ENCODE measurements around the gene MACROD1. TPM values are rescaled to one million over a fixed set of nuclear protein-coding genes. Genes with fewer than 3 reads are reported as not detected.
A peak's percentile ranks its signal among the peaks of the same experiment; 100 is the strongest.

MACROD1 gene
- total RNA-seq (10 to 100 TPM in 2 of 5 experiments, 1 to 10 TPM in 3; 5.4 to 12.4 (median 8.7) TPM), polyA plus RNA-seq (10 to 100 TPM in 1 of 2 donors, 1 to 10 TPM in 1; 9.7 to 16.2 TPM), total RNA-seq (4.3 reads per million, percentile 22 among the genes with 10 or more reads in this experiment)

- Histone ChIP-seq H3K4me3 (ENCODE audit: low read length) (peak within 1 kb of the TSS; percentile 74), H3K9me3 (ENCODE audit: control insufficient read depth in 2 of 3, low read length in 3 of 3) (no peaks in the 10 kb centered on the region), H3K27me3 (ENCODE audit: control insufficient read depth in 2 of 2, insufficient read depth in 2 of 2, low read length in 2 of 2) (no peaks in the 10 kb centered on the region), H3K27ac (ENCODE audit: low read depth, low read length) (peak within 1 kb of the TSS; percentile 66), H3K4me1 (ENCODE audit: control insufficient read depth in 2 of 2, insufficient read depth in 2 of 2, low read length in 2 of 2) (peaks cover 0 to 5% of the 10 kb centered on the region in 2 donors), H3K36me3 (ENCODE audit: control insufficient read depth in 2 of 3, insufficient read depth in 3 of 3, low read length in 3 of 3) (no peaks in the 10 kb centered on the region)
- Mint-ChIP-seq H3K36me3 (no peaks in the 10 kb centered on the region), H3K4me1 (peaks cover 7 to 22% (median 16%) of the 10 kb centered on the region in 7 donors), H3K27ac (peak within 1 kb of the TSS; percentile 51 to 83 (median 78)), H3K27me3 (no peaks in the 10 kb centered on the region), H3K4me3 (peak within 1 kb of the TSS; percentile 85 to 94 (median 90)), H3K9me3 (no peaks in the 10 kb centered on the region)
- intact Hi-C loops (cut with micrococcal nuclease) = loop anchor here (2.0 to 5.0 kb wide), 6 partner anchors 19 to 495 kb away; partner anchors contain the start of genes ATL3 (in 1 of the 2), FKBP2 (in 1 of the 2), MARK2 (in 1 of the 2) and NUDT22 (in 1 of the 2)
- POLR2A ChIA-PET = interaction anchor here (0.7 to 2.6 kb wide), 5 partner anchors 14 to 152 kb away, joined by 3 to 18 read pairs (median 3); partner anchors contain the start of genes CATSPERZ, PRDX5, STIP1 and TRMT112
- ATAC-seq = peak; percentile 95
- CTCF ChIA-PET = no interaction called here
- DNase-seq = peak; percentile 52 to 87 (median 65)
These were observed at the start of gene MACROD1 for GRCh38 chr11:64165842-64166635. Gene MACROD1 (minus strand): TSS chr11:64166113. CDS start chr11:64165994, 119 bp downstream.

- H3K27ac Mint-ChIP-seq = peak overlapping the region in 1 of 9 donors; percentile 17
- H3K36me3 Mint-ChIP-seq = peaks cover 0 to 31% (median 12%) of the 10 kb centered on the region in 5 donors
- no peaks in the 10 kb centered on the region for H3K9me3 Mint-ChIP-seq
These were observed 45.4 kb upstream of the MACROD1 start for GRCh38 chr11:64211181-64211872.

GRCh38 chr11:64210301-64211020, 44.5 kb upstream of the MACROD1 start:
- peak overlapping the region; percentile 9 for H3K27ac ChIP-seq (ENCODE audit: low read depth, low read length)

More at GRCh38 chr11:64211181-64211872, 45.4 kb upstream of the MACROD1 start:
- intact Hi-C loops (cut with micrococcal nuclease) = no loop called here
- Histone ChIP-seq H3K27ac (ENCODE audit: low read depth, low read length) (no peak overlapping the region), H3K27me3 (ENCODE audit: control insufficient read depth in 2 of 2, insufficient read depth in 2 of 2, low read length in 2 of 2) (no peaks in the 10 kb centered on the region), H3K9me3 (ENCODE audit: control insufficient read depth in 2 of 3, low read length in 3 of 3) (no peaks in the 10 kb centered on the region), H3K4me3 (ENCODE audit: low read length) (no peak overlapping the region), H3K4me1 (ENCODE audit: control insufficient read depth in 2 of 2, insufficient read depth in 2 of 2, low read length in 2 of 2) (peaks cover 11 to 12% of the 10 kb centered on the region in 2 donors), H3K36me3 (ENCODE audit: control insufficient read depth in 2 of 3, insufficient read depth in 3 of 3, low read length in 3 of 3) (peaks cover 0 to 75% (median 0%) of the 10 kb centered on the region in 3 experiments)
- Mint-ChIP-seq H3K27me3 (no peaks in the 10 kb centered on the region), H3K4me3 (no peak overlapping the region), H3K4me1 (peaks cover 22 to 37% (median 31%) of the 10 kb centered on the region in 7 donors)
- DNase-seq (no peak), ATAC-seq (no peak)
- ChIA-PET POLR2A (interaction anchor here (0.9 to 11.2 kb wide), 4 partner anchors 9 to 31 kb away, joined by 3 to 220 read pairs (median 4); partner anchors contain the start of genes NUDT22 and TRPT1), CTCF (no interaction called here)

GRCh38 chr11:64209563-64209843, 43.6 kb upstream of the MACROD1 start:
- ATAC-seq (no peak), DNase-seq (no peak)
- no peaks in the 10 kb centered on the region for H3K27me3 ChIP-seq (ENCODE audit: control insufficient read depth in 2 of 2, insufficient read depth in 2 of 2, low read length in 2 of 2)
- Mint-ChIP-seq H3K4me1 (peaks cover 28 to 48% (median 41%) of the 10 kb centered on the region in 7 donors), H3K9me3 (no peaks in the 10 kb centered on the region), H3K4me3 (peak overlapping the region in 2 of 10 donors; percentile 6 to 51), H3K27me3 (no peaks in the 10 kb centered on the region), H3K36me3 (peaks cover 0 to 31% (median 11%) of the 10 kb centered on the region in 5 donors), H3K27ac (peak overlapping the region in 7 of 9 donors; percentile 11 to 95 (median 86))
- ChIA-PET POLR2A (interaction anchor here (1.1 to 11.2 kb wide), 3 partner anchors 11 to 26 kb away, joined by 3 to 220 read pairs (median 6); partner anchors contain the start of genes DNAJC4, NUDT22 and TRPT1), CTCF (interaction anchor here (7.4 kb wide), 1 partner anchor 15 kb away, joined by 66 read pairs; the partner anchor contains the start of genes NUDT22 and TRPT1)
- H3K4me1 ChIP-seq (ENCODE audit: control insufficient read depth in 2 of 2, insufficient read depth in 2 of 2, low read length in 2 of 2) = peaks cover 25 to 26% of the 10 kb centered on the region in 2 donors
- intact Hi-C loops (cut with micrococcal nuclease) = loop anchor here (5.0 kb wide), 2 partner anchors 78 to 148 kb away; partner anchors contain the start of genes GPR137 (in 1 of the 2) and RPS6KA4 (in 1 of the 2)
- peak overlapping the region; percentile 88 for H3K27ac ChIP-seq (ENCODE audit: low read depth, low read length)
- H3K36me3 ChIP-seq (ENCODE audit: control insufficient read depth in 2 of 3, insufficient read depth in 3 of 3, low read length in 3 of 3) = peaks cover 0 to 60% (median 0%) of the 10 kb centered on the region in 3 experiments
- H3K9me3 ChIP-seq (ENCODE audit: control insufficient read depth in 2 of 3, low read length in 3 of 3) = no peaks in the 10 kb centered on the region
- H3K4me3 ChIP-seq (ENCODE audit: low read length) = no peak overlapping the region

More at GRCh38 chr11:64210301-64211020, 44.5 kb upstream of the MACROD1 start:
- POLR2A ChIA-PET = interaction anchor here (1.1 to 11.2 kb wide), 5 partner anchors 10 to 25 kb away, joined by 3 to 220 read pairs (median 5); partner anchors contain the start of genes DNAJC4, NUDT22 and TRPT1
- no peak overlapping the region for H3K4me3 ChIP-seq (ENCODE audit: low read length)
- H3K9me3 ChIP-seq (ENCODE audit: control insufficient read depth in 2 of 3, low read length in 3 of 3) = no peaks in the 10 kb centered on the region
- H3K4me1 ChIP-seq (ENCODE audit: control insufficient read depth in 2 of 2, insufficient read depth in 2 of 2, low read length in 2 of 2) = peaks cover 20 to 21% of the 10 kb centered on the region in 2 donors
- peaks cover 0 to 33% (median 12%) of the 10 kb centered on the region in 5 donors for H3K36me3 Mint-ChIP-seq
- no peaks in the 10 kb centered on the region for H3K27me3 Mint-ChIP-seq
- H3K36me3 ChIP-seq (ENCODE audit: control insufficient read depth in 2 of 3, insufficient read depth in 3 of 3, low read length in 3 of 3) = peaks cover 0 to 69% (median 0%) of the 10 kb centered on the region in 3 experiments
- ATAC-seq = no peak
- DNase-seq = no peak
- H3K4me1 Mint-ChIP-seq = peaks cover 24 to 45% (median 40%) of the 10 kb centered on the region in 7 donors
- H3K27ac Mint-ChIP-seq = peak overlapping the region in 5 of 9 donors; percentile 28 to 94 (median 48)
- CTCF ChIA-PET = no interaction called here
- no peaks in the 10 kb centered on the region for H3K27me3 ChIP-seq (ENCODE audit: control insufficient read depth in 2 of 2, insufficient read depth in 2 of 2, low read length in 2 of 2)
- no peak overlapping the region for H3K4me3 Mint-ChIP-seq
- no peaks in the 10 kb centered on the region for H3K9me3 Mint-ChIP-seq
- intact Hi-C loops (cut with micrococcal nuclease) = no loop called here

- intact Hi-C loops (cut with micrococcal nuclease) = loop anchor here (5.0 kb wide), 2 partner anchors 78 to 148 kb away; partner anchors contain the start of genes GPR137 (in 1 of the 2) and RPS6KA4 (in 1 of the 2)
- Histone ChIP-seq H3K4me1 (ENCODE audit: control insufficient read depth in 2 of 2, insufficient read depth in 2 of 2, low read length in 2 of 2) (peaks cover 28 to 30% of the 10 kb centered on the region in 2 donors), H3K27me3 (ENCODE audit: control insufficient read depth in 2 of 2, insufficient read depth in 2 of 2, low read length in 2 of 2) (no peaks in the 10 kb centered on the region), H3K9me3 (ENCODE audit: control insufficient read depth in 2 of 3, low read length in 3 of 3) (no peaks in the 10 kb centered on the region), H3K4me3 (ENCODE audit: low read length) (no peak overlapping the region), H3K36me3 (ENCODE audit: control insufficient read depth in 2 of 3, insufficient read depth in 3 of 3, low read length in 3 of 3) (peaks cover 0 to 59% (median 0%) of the 10 kb centered on the region in 3 experiments), H3K27ac (ENCODE audit: low read depth, low read length) (peak overlapping the region; percentile 88)
- ChIA-PET POLR2A (interaction anchor here (1.4 to 11.2 kb wide), 8 partner anchors 12 to 570 kb away, joined by 3 to 220 read pairs (median 56); partner anchors contain the start of genes CATSPERZ, DNAJC4, ESRRA and NUDT22), CTCF (interaction anchor here (3.7 to 7.4 kb wide), 2 partner anchors 9 to 16 kb away, joined by 25 to 66 read pairs; partner anchors contain the start of genes NUDT22 and TRPT1)
- Mint-ChIP-seq H3K36me3 (peaks cover 0 to 36% (median 15%) of the 10 kb centered on the region in 5 donors), H3K27me3 (no peaks in the 10 kb centered on the region), H3K4me3 (peak overlapping the region; percentile 27 to 96 (median 66)), H3K9me3 (no peaks in the 10 kb centered on the region), H3K27ac (peak overlapping the region in 8 of 9 donors; percentile 59 to 95 (median 88)), H3K4me1 (peaks cover 32 to 53% (median 46%) of the 10 kb centered on the region in 7 donors)
- ATAC-seq (no peak), DNase-seq (no peak)
These were observed 43.1 kb upstream of the MACROD1 start for GRCh38 chr11:64208796-64209562.
